ENCODE data around the gene NPEPL1.

Gene NPEPL1

DNA sequence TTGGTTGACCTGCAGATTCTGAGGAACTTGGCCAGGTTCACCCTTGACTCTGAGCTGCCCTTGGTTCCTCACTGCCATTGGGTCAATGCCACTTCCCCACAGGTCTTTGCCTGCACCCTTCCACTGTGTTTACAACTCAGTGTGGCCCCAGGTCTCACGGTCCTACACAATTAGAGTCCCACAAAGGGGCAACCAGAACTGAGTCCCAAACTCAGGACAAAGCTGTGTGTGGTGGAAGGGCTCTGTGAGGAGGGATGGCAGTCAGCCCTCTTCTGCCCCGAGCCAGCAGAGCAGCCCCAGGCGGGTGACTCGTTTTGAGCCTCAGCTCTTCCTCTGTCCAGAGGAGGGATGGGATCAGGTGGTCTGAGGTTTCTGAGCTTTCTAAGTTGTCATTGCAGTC, 69.5 kb downstream of the NPEPL1 start:
- no peak for DNase-seq (ENCODE audit: low spot score)

DNA sequence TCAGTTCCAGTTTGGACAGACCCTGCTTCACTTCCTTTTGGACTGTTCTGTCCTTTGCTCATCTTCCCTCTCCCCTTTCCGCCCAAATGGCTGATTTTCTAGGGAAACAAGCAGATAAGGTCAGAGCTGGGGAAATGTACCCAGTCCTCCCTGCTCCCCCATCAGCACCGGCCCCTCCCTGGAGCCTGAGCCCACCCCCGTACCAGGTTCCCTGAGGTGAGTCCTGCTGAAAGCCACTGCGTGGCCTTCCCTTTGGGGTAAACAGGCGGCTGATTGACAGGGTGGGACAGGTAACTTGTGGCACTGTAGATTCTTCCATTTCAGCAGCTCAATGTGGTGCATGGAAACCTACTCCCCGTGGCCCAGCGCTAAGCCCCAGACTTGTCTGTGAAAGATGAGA, 70.5 kb downstream of the NPEPL1 start:
- DNase-seq (ENCODE audit: low spot score), result no peak

Data from SW480 (cell line).